ENCODE measurements around the gene DLL1.
"Not testable (repeated sequence)": the region's sequence is repeated elsewhere in the genome, so short reads cannot be mapped to it uniquely, and the experiment has no call there.

Gene DLL1

DNA sequence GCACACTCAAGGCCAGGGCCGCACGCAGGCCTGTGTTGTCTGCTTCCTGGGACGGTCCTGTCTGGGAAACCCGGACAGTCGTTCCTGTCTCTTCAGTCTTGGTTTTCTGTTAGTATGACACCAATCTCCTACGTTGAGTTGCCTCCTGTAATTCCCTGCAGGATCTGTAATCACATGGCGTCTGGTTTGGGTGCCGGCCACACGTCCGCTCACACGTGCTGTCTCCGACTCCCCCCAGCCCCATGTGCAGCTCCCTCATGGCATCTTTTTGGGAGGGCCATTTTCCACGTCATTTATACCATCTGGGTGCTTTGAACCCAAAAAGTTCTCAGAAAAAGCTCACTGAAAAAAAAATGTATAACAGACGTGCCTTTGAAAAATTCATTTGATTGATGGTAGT is 23.2 kb downstream of the DLL1 start:
- no peak for DNase-seq

DNA sequence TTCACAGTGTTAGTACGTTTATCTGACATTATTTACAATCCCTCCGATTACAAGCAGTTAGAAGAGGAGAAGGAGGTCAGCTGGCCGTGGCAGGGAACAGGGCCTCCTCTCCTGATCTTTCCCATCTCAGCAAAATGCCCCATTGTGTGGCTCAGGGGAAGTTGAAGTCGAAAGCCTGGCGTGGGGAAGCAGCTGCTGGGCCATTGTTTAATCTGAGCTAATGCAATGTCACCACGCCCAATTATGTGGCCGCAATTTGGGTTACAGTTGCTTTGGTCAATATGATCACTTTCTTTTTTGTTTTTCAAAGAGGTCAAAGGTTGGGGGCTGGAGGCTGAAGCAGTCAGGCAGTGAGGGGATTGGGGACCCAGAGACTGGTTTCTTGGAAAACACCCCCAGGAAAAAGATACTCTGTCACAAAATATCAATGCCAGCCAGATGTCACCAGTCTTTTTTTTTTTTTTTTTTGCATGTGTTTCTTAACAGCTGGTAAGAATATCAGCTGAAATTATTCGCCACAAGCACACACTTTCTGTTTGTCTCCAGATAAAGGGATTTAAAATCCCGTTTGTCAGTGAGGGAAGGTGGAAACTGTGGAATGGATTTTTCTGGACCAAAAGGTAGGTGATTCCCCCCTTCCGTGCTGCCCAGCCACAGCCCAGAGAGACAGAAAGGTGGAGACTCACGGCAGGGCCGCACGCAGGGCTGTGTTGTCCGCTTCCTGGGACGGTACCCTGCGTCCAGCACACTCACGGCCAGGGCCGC is 24.6 kb downstream of the DLL1 start:
- DNase-seq, result no peak

DNA sequence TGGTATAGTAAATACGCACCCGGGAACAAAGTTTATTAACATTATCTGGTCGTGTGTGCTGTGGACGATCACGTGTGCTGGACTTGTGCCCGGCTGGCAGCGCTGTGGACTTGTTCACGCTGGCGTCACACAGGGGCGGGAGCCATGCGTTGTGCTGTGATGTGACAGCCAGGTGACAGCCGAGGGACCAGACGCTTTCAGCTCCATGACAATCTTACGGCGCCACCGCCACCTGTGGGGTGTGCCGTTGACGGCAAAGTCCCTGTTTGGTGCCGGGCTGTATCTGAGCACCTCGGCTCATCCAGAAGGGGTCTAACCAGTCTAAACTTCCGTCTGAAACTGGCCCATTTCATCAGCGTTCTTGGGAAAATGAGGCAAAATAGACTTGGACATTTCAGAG is 25.2 kb downstream of the DLL1 start:
- no peak for DNase-seq

DNA sequence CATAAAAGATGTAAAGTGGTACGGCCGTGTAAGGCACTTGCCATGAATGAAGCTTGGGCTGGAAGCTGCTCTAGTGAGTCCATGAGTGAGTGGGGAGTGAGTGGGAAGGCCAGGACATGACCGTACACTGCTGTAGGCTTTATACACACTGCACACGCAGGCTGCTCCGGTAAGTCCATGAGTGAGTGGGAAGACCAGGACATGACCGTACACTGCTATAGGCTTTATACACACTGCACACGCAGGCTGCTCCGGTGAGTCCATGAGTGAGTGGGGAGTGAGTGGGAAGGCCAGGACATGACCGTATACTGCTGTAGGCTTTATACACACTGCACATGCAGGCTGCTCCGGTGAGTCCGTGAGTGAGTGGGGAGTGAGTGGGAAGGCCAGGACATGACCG is 26.2 kb downstream of the DLL1 start:
- DNase-seq, result not testable (repeated sequence)

DNA sequence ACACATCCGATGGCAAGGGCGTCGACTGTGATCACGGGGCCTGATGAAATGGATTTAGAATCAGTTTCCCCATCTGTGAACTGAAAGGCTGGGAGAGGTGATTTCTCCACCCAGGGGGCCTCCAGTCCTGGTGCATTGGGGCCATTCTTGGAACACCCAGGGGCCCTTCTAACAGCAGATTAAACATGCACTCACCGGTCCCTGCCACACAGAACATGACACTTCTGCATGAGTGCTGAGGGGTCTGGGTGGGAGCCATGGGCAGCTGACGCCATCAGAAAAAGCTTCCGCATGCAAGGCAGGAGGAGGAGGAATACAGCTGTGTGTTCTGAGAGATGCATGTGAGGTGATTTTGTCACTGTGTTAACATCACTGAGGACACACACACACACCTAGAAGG is 26.8 kb downstream of the DLL1 start:
- no peak for DNase-seq

DNA sequence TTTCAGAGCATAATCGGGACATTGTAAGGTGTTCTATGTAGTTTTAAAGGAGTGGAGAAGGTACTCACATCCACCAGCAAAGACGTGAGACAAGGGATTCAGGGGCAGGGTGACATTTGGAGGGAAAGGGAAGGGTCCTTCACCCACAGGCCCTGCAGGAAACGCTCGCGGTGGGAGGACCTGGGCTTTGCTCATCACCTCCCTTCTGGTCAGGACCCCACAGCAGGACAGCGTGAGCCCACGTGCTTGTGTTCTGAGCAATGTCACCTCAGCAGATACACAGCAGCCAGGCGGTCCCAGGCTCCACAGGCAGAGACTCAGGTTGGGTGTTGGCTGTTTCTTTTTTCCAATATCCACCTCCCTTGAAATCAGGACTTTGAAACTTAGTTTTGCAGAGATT is 27.5 kb downstream of the DLL1 start:
- DNase-seq, result no peak

DNA sequence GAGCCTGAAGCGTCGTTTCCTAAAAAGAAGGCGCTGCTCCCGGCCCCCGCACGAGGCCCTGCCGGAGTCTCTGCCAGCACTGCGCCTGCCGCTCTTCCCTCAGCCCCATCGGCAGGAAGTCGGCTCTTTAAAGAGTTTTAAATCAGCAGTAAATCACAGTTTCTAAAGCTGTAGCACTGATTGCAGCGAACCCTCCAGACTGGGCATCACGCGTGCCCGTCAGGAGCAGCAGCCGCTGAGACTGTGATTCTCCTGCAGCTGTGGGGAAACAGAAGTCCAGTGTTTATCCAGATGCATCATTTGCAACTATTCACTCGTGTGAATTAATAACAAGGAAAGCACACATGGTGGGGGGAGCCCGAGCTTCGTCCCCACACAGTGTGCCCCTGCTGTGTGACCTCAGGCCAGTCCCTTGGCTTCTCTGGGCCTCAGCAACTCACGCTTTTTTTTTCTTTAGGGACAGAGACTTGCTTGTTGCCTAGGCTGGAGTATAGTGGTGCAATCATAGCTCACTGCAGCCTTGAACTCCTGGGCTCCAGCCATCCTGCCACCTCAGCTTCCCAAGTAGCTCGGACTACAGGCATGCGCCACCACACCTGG is 28.3 kb downstream of the DLL1 start:
- no peak for DNase-seq

DNA sequence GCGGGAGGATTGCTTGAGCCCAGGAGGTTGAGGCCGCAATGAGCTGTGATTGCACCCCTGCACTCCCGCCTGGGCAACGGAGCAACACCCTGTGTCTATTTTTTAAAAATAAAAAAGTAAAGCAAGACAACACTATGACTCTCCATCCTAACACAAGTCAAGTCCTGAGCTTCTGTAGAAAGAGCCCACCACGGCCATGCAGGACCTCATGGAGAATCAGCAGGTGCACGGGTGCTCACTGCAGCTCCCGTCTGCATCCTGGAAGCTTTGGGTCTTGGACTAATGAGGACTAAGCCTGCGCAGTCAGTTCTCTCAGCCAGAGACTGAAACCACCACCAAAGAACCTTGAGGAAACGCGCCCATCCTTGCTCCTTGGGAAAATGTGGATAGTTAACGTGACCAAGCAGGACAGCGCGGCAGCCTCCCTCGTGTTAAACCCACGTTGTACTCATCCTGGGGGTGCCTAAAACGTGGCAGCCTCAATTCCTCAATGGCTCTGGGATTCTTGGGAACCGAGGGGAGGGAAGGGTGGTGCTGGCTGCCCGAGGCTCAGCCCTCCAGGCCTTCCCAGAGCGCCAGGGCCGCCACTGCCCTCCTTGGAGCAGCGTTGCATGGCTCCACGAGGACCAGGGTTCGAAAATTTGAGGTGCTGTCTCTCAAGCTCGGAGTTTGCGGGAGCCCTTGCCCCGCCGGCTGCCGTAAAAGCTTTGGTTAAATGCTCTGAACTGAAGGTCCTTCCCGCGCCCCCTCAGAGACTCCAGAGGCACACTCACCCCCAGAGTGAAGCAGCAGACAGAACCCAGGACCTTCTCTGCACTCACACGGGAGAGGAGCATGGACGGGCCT is 29.0 kb downstream of the DLL1 start:
- no peak for DNase-seq

DNA sequence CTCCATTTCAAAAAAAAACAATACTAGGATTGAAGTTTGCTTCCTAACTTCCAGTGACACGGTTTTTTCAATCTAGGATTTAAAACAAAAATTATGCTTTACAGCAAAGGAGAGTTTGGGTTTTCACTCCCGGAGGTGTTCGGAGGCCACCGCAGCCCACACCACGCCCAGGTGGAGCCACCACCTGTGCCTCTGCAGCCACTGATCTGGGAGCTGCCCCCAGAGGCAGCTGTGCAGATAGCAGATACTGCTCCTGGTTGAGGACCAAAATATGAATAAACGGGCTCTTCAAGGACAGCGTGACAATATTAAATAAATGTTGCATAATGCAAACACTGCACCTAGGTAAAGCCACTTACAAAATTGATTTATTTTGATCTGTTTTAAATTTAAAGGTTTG is 30.2 kb downstream of the DLL1 start:
- no peak for DNase-seq

DNA sequence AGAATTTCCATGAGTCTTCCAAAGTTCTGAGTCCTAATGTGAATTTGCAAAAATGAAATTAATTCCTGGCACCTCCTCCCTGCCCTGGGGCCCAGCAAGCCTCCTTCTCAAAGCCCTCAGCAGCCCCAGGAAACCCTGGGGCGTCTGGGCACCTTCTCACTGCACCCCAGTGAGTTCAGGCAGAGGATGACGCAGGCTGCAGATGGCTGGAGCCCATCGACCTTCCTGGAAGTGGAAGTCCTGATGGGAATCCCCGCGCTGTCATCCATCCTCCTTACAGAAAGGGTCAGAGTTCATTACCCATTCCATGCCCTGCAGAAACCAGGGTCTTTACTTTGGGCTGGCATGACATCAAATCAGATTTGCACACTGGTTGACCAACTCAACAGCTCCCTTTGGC is 31.6 kb downstream of the DLL1 start:
- no peak for DNase-seq

DNA sequence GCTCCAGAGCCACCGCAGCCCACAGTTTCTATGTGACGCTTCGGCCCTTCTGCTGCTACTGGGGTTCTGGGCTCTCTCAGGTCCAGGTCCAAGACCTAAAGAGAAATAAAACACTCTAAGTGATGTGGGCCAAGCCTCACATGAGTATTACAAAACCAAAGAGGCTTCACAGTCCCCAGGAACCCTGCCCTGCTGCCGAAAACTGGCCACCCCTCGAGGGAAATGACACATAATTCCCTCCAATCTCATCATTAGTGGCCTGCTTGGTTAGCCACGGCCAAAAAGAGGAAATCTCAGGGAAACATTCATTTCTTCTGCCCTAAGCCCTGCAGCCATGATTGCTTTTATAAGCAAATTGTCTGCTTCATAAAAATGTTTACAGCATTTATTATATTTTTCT is 32.5 kb downstream of the DLL1 start:
- no peak for DNase-seq

DNA sequence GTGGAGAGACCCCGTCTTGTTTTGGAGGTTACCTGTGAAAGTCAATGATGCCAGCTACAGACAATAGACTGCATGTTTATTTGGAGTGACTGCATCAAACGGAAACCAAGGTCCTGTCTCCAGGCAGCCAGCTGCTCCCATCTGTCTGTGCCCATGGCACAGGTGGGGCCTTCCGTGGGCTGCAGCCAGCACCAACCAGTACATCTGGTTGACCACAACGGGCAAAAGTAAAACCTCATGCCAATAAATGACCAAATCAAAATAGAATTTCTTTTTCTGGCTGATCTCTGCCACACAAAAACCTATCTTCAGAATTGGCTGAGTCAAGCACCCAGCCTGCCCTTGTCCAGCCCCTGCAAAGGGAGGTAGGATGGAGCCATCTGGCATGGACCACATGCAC is 33.5 kb downstream of the DLL1 start:
- no peak for DNase-seq

DNA sequence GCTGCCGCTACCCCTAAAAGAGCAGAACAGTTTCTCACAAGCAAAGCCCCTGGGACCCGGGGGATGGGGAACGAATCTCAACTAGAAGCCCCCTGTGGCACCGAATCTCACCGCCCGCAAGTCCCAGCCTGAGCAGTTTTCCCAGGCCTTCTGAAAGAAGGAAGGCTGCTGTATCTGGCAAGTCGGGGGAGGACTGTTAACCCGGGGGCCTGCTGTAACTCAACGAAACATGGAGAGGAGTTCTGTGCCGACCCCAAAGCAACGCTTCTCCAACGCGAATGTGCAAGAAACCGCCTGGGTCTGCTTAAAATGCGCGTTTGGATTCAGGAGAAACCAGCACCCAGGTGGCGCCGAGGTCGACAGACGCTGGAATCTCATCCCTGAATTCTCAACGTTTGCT is 34.2 kb downstream of the DLL1 start:
- DNase-seq, result no peak

DNA sequence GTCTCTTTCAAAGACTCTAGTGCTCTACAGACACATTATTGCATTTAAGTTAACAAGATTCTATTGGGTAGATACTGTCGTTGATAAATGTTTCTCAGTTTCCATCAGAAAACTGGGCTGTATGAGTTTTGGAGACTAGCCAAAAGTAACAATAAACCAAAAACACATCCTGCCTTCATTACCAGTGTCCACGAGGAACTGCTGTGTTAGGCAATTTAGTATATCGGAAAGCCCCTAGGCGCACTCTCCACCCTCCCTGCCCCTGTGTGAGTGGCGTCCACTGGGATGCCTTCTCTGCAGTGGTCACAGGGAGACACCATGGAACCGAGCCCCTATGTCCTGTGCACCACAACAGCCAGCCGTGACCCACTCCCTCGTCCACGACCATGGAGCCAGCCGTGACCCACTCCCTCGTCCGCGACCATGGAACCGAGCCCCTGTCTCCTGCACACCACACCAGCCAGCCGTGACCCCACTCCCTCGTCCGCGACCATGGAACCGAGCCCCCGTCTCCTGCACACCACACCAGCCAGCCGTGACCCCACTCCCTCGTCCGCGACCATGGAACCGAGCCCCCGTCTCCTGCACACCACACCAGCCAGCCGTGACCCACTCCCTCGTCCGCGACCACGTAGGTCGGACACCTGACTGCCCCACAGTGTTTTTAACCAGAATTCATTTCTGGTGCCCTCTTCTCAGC is 35.3 kb downstream of the DLL1 start:
- DNase-seq, result no peak

DNA sequence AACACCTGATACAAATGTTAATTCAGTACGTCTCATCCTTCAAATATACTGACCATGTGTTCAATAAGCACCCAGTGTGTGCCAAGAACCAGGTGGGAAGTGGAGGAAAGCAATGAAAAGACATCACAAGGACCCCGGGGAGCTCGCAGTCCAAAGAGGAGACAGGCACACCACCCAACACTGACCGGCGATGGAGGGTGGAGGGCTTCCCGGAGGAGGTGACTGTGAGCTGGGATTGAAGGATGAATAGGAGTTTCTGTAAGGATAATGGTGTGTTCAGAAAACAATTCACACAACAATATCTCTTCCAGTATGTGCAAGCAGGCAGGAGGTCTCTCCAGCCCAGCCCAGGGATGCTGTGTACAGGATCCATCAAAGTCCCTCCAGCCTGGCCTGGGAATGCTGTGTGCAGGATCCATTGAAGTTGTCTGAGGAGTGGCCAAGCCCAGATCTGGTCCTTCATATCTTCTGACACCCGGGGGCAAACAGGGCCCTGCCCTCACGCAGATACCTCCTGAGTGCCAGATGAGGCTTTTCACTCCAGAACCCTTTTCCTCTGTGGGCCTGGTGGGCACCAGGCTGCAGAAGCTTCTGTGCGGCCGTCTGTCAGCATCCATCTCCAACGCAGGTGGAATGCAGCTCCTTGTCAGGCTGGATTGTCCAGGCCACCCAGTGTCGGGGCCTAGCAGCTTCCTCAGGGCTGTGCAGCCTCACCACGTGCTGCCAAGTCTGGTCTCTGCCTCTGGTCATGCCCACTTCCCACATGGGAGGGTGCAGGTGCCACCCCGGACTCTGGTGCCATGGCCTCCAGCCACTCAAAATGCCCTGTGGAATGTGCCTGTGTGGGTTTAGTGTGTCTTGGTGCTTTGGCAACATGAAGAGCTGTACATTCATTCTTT is 36.3 kb downstream of the DLL1 start:
- DNase-seq, result no peak

DNA sequence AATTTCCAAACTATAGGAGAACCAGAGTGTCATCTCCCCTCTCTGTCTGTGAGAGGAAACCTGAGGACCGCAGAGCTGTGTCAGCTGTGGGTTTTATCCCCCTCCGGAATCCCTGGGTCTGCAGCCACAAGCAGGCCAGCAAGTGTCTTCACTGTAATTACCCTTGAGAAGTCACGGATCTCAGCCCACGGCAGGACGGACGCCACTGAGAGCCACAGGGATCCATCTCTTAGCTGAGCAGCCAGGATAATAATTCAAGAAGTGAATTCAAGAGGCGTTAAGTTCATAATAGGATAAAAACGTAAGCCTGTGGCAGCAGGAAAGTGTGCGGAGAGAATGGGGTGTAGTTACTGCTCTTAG is 37.0 kb downstream of the DLL1 start:
- DNase-seq, result no peak

DNA sequence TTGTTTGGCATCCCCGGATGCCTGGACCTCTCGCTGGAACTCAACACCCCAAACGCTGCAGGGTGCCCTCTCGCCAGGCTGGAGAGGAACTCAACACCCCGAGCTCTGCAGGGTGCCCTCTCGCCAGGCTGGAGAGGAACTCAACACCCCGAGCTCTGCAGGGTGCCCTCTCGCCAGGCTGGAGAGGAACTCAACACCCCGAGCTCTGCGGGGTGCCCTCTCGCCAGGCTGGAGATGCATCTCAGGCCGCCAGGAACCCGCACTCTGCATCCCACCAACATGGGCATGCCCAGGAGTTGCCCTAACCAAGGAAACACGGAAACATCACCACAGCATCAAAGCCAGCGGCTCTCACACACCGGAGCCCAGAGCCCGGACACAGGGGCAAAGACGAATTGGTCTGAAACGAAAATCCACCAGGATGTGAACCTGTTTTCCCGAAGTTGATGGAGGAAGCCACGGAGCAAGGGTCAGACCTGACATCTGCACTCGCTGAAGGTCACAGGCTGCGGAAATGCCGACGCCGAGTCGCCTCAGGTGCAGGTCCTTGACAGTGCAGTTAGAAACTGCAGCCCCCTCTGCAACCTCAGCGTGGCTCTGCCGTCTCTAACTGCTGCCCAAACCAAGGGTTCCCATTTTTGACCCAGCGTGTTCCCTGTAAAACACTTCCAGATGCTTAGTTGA is 37.5 kb downstream of the DLL1 start:
- DNase-seq, result no peak

DNA sequence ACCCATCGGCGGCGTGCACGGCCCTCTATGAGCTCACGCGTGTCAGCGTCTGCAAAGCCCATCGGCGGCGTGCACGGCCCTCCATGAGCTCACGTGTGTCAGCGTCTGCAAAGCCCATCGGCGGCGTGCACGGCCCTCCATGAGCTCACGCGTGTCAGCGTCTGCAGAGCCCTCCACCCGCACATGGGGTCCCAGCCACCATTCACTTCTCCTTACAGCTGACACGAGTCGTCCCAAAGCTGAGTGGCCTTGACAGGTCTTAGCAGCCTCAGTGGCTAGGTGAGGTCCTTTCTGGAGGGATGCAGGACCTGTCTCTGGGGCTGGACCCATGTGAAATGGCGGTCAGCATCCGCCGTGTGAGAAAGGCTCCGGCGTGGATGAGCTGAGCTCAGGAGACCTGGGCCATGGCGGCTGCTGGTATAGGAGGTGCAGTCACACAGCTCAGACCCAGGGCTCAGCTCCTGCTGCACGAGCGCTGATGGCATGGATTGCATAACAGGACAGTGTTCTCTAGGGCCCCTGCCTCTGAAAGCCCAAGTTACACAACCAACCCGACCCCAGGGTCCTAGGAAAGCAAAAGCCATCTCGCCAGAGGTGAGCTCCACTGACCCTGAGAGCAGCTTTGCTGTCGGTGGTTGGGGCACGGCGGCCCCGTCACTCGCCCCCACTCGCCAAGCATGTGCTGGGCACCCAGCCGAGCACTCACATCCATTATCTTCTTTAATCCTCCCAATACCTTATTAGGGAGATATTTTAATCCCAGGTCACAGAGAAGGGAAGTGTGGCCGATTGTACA is 38.9 kb downstream of the DLL1 start:
- DNase-seq, result no peak

DNA sequence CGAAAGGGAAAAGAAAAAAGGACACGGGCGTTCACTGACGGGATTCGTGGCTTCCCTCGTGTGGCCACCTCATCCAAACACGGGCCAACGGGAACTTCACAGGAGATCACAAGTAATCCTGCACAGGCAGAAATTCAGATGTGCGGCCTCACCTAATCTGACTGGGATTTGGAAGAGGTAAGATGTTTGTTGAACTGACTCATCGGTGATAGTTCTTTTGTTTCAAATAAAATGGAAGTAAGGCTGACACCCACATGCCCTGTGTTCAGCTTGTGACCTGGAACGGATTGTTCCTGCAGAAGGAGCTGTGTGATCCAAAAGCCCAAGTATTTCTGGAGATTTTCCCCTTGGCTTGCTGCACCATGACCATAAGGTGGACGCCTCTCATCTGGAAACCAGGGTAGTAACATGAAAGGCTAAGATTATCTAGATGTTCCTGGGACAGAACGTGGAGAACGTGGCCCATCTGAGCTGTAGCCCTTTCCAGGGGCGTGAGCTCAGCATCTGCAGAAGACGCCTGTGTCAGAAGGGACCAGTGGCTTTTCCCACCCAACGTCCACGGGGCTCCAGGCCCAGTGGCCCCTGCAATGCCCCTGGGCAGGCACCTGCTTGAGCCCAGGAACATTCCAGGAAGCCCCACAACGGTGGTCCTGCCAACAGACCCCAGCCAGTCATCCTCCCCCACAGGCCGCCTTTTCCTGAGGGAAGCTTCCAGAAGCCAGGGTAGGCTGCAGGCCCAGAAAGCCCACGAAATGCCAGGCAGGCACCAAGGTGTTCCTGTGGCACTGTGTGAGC is 39.7 kb downstream of the DLL1 start:
- no peak for DNase-seq

DNA sequence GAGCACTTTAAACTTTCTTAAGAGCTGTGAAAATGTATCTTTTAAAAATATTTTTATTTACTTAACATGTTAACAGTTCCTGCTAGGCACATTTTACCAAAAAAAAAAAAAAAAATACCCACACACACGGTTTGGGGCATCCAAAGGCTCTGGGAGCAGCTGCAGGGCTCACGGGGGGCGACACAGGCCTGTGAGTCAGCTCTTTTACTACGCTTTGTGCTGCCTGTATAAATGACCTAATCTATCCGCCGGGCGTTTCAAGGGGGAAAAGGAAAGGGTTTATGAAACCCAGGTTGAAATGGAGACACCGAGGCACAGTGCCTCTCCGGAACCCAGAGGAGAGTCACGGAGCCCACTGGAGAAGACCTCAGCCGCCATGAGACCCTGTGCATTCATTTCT is 40.4 kb downstream of the DLL1 start:
- DNase-seq, result no peak
